ENCODE data around the gene MCF2L.

MCF2L gene

GRCh38 chr13:113049521-113049941, 80.5 kb downstream of the MCF2L start:
- Histone ChIP-seq H3K4me1 (ENCODE audit: low read length) (peaks cover 7% of the 10 kb centered on the region; the same call in 1 of the 2 replicates), H4K20me1 (ENCODE audit: insufficient read depth, low read length) (no peaks in the 10 kb centered on the region), H3K79me2 (ENCODE audit: low read length) (no peaks in the 10 kb centered on the region), H3K36me3 (replicated peaks; ENCODE audit: insufficient read depth, low read length) (no peaks in the 10 kb centered on the region), H3F3A (ENCODE audit: insufficient read depth, low read length) (no peaks in the 10 kb centered on the region), H3K4me2 (ENCODE audit: low read depth, low read length) (no peak overlapping the region), H3K9me2 (replicated peaks; ENCODE audit: insufficient read depth, low read length) (no peaks in the 10 kb centered on the region), H2AFZ (ENCODE audit: low read length) (no peak overlapping the region), H3K9me3 (replicated peaks; ENCODE audit: insufficient read depth, low read length) (no peaks in the 10 kb centered on the region), H3K9ac (ENCODE audit: low read length) (no peak overlapping the region), H3K27ac (ENCODE audit: low read length) (no peak overlapping the region), H3K27me3 (replicated peaks; ENCODE audit: insufficient read depth, low read length) (peaks cover 97% of the 10 kb centered on the region), H3K4me3 (ENCODE audit: low read length) (no peak overlapping the region)
- no peak for TF ChIP-seq EZH2phosphoT487 (IDR thresholded peaks at IDR 0.05; ENCODE audit: low read length)
- TF ChIP-seq EZH2 (optimal IDR thresholded peaks at IDR 0.05; ENCODE audit: low read depth, low read length), result no peak
- no peak for TF ChIP-seq CTCF (IDR thresholded peaks at IDR 0.05; ENCODE audit: low read length)
- no peak for DNase-seq

GRCh38 chr13:113049981-113050380, 81.0 kb downstream of the MCF2L start:
- no peak for DNase-seq
- no peak overlapping the region for H3K9ac ChIP-seq (ENCODE audit: low read length)
- TF ChIP-seq CTCF (IDR thresholded peaks at IDR 0.05; ENCODE audit: low read length) (no peak), EZH2phosphoT487 (IDR thresholded peaks at IDR 0.05; ENCODE audit: low read length) (no peak), EZH2 (optimal IDR thresholded peaks at IDR 0.05; ENCODE audit: low read depth, low read length) (no peak)

DNA sequence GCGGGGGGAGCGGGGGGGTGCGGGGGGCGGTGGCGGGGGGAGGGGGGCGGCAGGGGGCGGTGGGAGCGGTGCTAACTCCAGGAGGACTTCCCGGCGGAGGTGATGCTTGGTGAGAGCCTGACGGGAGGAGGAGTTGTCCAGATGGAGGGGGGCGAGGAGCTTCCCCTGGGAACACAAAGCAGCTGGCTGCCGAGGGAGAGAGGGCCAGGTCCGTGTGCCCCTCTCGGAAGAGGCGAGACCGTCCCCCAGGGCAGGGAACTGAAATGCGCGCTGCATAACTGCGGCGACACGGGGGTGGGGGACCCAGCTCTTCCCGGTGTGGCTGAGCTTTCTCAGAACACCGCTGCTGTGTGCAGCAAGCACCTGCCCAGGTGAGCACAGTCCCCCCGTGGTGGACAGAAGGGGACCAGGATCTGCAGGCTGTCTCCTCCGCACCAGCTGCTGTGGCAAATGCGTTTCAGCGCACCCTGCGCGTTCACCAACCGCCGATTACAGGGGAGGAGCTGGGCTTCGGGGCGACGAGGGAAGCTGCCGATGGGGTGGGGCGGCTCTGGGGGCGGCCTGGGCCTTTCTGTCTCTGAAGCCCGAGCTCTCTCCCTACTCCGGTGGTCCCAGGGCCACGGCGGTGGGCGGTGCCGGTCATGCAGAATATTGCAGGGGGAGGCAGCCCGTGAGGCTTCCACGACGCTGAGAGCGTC, 81.9 kb downstream of the MCF2L start:
- H4K20me1 ChIP-seq (ENCODE audit: insufficient read depth, low read length), result no peaks in the 10 kb centered on the region
- H3K27ac ChIP-seq (ENCODE audit: low read length), result no peak overlapping the region
- no peak overlapping the region for H3K9ac ChIP-seq (ENCODE audit: low read length)
- H3K9me3 ChIP-seq (replicated peaks; ENCODE audit: insufficient read depth, low read length), result no peaks in the 10 kb centered on the region
- no peak overlapping the region for H2AFZ ChIP-seq (ENCODE audit: low read length)
- no peaks in the 10 kb centered on the region for H3K9me2 ChIP-seq (replicated peaks; ENCODE audit: insufficient read depth, low read length)
- no peaks in the 10 kb centered on the region for H3F3A ChIP-seq (ENCODE audit: insufficient read depth, low read length)
- no peak for DNase-seq
- no peaks in the 10 kb centered on the region for H3K79me2 ChIP-seq (ENCODE audit: low read length)
- H3K4me3 ChIP-seq (ENCODE audit: low read length), result no peak overlapping the region
- H3K36me3 ChIP-seq (replicated peaks; ENCODE audit: insufficient read depth, low read length), result no peaks in the 10 kb centered on the region
- no peak for TF ChIP-seq EZH2phosphoT487 (IDR thresholded peaks at IDR 0.05; ENCODE audit: low read length)
- TF ChIP-seq CTCF (IDR thresholded peaks at IDR 0.05; ENCODE audit: low read length), result no peak
- no peak for TF ChIP-seq EZH2 (optimal IDR thresholded peaks at IDR 0.05; ENCODE audit: low read depth, low read length)
- peaks cover 96% of the 10 kb centered on the region for H3K27me3 ChIP-seq (replicated peaks; ENCODE audit: insufficient read depth, low read length)
- H3K4me2 ChIP-seq (ENCODE audit: low read depth, low read length), result no peak overlapping the region
- peaks cover 7% of the 10 kb centered on the region; the same call in 1 of the 2 replicates for H3K4me1 ChIP-seq (ENCODE audit: low read length)

More at GRCh38 chr13:113049981-113050380, 81.0 kb downstream of the MCF2L start:
- no peak overlapping the region for H3K4me3 ChIP-seq (ENCODE audit: low read length)
- H3K36me3 ChIP-seq (replicated peaks; ENCODE audit: insufficient read depth, low read length), result no peaks in the 10 kb centered on the region
- H3K27me3 ChIP-seq (replicated peaks; ENCODE audit: insufficient read depth, low read length), result peaks cover 97% of the 10 kb centered on the region
- H3K79me2 ChIP-seq (ENCODE audit: low read length), result no peaks in the 10 kb centered on the region
- no peaks in the 10 kb centered on the region for H3K9me3 ChIP-seq (replicated peaks; ENCODE audit: insufficient read depth, low read length)
- H3K27ac ChIP-seq (ENCODE audit: low read length), result no peak overlapping the region
- H3K4me2 ChIP-seq (ENCODE audit: low read depth, low read length), result no peak overlapping the region
- peaks cover 7% of the 10 kb centered on the region; the same call in 1 of the 2 replicates for H3K4me1 ChIP-seq (ENCODE audit: low read length)
- H3K9me2 ChIP-seq (replicated peaks; ENCODE audit: insufficient read depth, low read length), result no peaks in the 10 kb centered on the region
- no peaks in the 10 kb centered on the region for H3F3A ChIP-seq (ENCODE audit: insufficient read depth, low read length)
- no peak overlapping the region for H2AFZ ChIP-seq (ENCODE audit: low read length)
- H4K20me1 ChIP-seq (ENCODE audit: insufficient read depth, low read length), result no peaks in the 10 kb centered on the region
